Measurements from ENCODE around the gene ALKAL2.

ALKAL2 gene

DNA sequence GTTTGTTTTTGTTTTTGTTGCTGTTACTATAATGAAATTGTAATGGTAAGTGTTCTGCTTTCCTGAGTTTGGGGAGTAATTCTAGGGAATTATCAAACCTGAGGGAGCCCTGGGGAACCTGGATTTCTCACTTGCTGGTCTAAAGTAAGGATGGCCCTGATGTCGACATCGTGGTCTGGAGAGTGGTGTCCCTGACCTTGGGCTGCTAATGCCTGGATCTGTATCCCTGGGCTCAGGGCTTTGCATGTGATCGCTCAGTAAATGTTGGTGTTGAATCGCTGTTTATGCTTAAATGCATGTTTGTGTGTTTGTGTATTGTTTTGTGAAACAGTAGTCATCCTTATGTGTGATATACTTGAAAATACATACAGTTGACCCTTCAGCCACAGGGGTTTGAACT, 17.0 kb downstream of the ALKAL2 start:
- DNase-seq (ENCODE audit: low read depth) = no peak

DNA sequence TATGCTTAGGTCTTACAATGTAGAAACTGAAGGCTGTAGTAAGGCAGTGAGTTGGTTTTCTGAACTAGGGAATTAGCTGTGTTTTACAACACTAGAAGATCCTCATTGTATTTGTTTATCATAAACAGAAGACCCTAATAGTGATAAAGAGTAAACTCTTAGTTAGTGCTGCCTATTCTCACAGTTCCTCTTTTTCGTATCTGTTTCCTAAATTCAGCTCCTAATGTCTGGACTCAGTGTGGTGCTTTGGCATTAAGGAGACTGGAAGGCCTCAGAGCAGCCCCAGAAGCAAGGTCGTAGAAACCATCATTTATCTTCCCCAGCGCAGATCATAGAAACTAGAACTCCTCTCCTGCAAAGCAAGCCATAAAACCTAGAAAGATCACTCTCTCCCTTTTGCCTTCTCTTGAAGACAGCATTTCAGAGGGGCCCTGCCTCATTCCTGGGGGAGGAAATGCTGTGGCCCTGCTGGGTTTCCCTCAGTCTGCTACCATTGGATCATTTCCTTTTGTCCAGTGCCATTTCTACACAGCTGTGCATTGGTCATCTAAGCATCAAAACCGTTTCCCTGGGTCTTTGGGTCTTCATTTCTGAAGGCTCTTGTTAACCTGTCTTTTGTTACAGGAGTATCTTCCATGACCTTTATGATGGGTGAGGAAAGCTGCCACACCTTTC, 18.4 kb downstream of the ALKAL2 start:
- DNase-seq (ENCODE audit: low read depth) = no peak

DNA sequence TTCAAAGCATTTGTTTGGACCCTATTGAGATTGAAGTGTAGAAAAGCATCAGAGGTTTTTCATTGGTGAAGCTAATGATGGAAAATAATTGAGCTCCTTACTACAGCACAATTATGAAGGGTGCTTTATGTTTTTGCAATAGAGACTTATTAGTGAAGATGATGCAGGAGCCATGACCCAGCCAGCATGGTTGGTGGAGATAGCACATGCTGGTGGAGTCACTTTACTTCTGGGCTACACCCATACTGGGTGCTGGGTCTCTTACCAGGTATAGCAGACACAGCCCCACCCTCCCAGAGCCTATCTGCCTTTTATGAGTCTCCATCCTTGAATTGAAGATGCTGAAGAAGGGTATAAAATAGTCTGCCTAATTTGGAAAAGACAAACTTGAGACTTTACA, 19.6 kb downstream of the ALKAL2 start:
- no peak for DNase-seq (ENCODE audit: low read depth)

DNA sequence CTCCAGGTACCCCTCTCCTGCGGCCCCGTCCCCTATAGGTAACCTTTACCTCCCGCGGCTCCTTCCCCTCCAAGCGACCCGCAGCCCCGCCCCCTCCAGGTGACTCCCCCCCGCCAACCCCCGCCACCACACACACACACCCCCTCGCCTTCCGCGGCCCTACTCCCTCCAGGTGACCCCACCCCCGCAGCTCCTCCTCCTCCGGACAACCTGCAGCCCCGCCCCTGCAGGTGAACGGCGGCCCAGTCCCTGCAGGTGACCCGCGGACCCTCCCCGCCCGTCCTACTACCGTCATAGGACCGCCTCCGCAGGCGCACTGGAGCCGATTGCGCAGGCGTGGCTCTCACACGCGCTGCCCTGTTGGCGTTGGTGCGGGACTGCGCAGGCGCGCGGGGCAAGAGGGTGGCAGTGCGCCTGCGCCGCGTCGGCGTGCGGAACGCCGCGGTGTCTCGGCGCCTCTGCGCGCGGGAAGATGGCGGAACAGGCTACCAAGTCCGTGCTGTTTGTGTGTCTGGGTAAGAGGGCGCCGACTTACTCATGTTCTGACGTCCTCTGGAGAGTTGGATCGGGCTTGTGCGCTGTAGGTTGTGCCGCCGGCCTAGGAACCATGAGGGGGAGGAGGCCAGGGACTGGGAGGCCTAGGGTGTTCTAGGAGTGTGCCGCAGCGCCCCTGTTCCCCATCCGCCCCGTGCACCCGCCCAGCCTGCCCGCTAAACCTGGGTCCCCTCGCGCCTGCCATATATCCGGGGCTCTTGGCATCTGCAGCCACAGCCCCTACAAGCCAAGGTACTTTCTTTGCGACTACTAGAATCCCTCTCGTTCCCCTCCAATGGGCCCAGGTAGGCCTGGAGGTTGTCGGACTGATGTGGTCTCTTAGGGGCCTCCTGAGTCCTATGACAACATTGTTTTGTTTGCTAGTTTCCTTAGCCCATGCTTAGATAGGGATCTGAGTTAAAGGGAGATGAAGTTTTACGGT, 23.1 kb downstream of the ALKAL2 start, which contains the start of gene ACP1:
TSS of gene ACP1 (plus strand) at position 455 of the 976 bp plus-strand sequence. CDS start at position 473, 18 bp downstream.
- DNase-seq (ENCODE audit: low read depth) = peak; percentile 65

DNA sequence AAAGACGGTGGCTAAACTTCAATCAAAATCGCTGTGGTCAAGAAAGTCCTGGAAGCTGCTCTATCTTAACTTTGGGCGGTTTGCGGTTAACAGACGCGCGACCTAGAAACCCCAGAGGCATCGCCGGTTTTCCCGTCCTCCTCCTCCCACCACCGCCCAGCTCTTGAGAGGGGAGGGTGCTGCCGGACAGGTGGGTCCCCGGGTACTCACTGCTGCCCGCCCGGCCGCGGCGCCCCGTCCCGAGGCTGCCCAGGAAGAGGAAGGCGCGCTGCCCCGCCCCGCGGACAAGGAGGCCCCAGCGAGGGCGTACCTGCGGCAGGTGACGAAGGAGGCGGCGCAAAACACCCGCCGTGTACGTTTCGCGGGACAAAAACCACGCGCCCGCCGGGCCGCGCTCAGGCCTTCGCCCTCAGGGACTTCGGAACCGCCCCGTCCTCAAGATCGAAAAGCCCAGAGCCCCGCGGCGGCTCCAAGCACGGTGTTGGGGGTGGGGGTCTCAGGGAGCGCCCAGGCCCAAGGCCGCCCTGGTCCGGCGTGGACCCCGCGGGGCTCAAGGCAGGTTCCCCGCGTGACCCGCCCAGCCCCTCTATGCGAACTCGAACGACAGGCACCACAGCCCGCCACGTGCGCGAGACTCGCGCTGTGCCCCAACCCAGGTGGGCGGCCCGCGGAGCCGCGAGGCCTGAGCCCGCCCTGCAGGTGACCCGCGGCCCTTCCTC, 24.0 kb downstream of the ALKAL2 start, which contains the start of gene SH3YL1:
TSS of gene SH3YL1 (minus strand) at position 259 of the 719 bp plus-strand sequence. CDS start at position 211, 48 bp downstream.
- DNase-seq (ENCODE audit: low read depth) = no peak

DNA sequence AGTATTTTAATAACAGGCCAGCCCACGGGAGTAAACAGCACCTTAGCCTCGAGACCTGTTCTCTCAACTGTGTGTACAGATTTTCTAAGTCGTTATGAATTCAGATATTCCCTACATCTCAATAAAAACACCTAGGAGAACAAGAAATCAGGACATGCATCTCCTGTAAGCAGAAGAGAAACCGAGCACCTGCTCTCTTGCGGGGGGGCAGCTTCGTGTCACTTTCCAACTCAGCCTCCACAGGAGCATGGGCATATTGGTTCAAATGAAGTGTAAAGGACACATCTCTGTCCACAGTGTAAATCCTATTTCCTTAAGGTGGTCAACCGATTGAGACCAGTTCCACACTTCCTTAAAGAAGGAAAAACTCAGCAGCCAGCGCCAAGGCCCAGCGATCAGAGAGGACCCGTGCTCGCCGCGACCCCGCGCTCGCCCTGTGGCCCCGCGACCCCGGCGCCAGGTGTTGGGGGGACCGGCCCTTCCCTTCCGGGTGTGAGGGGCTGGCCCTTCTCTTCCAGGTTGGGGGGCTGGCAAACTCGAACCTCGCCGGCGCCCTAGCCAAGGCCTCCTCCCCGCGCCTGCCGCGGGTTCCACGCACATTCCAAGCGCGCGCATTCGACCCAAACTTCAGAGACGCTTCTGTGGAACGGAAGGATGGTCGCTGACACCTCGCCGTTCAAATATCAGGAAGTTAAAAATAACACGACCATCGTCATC, 24.7 kb downstream of the ALKAL2 start:
- DNase-seq (ENCODE audit: low read depth) = no peak

DNA sequence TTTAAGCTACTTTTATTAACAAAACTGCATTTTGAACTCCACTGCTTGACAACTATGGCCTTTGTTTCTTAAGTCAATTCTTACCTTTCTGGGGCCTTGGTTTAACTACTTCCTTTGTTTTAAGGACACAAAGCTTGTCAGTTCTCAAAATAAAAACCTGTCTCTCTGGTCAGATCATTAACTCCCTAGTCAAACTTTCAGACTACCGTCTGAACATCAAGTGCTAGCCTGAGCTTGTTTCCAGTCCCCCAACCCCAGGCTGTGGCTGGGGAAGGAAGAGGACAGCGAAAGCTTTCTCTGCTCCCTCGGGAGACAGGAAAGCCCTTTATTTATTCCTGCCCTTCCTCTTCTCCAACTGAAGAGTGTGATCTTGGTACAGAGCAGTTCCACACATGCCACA, 25.8 kb downstream of the ALKAL2 start:
- no peak for DNase-seq (ENCODE audit: low read depth)

DNA sequence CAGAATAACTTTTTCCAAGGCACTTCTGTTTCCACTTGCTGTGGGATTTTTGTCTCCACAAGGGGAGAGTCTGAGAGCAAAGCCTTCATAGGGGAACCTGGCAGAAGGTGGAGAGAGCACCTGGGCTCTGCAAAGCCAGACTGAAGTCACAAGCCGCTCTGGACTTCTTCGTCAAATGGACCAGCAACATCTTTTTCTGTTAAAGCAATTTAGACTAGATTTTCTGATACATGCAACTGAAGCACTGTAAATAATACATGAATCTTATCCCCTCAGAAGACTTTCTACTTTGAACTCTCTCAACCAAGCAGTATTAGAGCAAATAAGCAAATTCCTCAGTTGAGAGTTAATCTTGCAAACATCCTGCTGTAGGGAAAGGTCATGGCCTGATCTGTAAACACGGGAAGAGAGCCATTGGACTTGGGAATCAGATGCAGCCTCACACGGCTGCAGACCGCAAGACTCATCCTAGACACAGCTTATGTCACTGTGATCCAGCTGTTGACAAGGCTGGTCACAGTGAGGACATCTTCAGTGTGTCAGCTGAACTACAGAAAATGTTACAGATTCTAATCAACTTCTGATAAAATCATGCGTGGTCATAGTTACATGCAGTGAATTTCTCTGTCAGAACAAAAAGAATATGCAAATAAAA, 27.3 kb downstream of the ALKAL2 start:
- DNase-seq (ENCODE audit: low read depth) = no peak

DNA sequence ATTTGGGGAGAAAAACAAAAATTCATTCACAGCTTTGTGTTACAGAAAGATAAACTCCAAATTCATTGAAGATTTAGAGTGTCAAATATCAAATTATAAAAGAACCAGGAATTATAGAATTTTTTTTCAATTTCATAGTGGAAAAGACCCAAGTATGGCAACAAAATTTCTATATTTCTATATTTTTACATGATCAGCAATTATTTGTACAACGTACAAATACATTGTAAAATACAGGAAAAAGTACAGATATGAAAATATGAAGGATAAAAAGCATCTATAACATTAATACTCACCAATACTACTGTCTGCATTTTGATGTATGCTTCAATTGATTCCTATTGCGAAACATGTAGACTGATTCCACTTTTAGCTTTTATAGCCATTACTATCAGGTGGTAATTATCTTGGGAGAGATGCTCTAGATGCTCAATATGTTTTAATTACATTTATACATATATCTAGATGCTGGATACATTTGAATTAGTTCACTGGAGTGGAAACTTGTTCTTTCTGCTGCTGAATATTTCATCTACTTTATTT, 28.0 kb downstream of the ALKAL2 start:
- DNase-seq (ENCODE audit: low read depth) = no peak

DNA sequence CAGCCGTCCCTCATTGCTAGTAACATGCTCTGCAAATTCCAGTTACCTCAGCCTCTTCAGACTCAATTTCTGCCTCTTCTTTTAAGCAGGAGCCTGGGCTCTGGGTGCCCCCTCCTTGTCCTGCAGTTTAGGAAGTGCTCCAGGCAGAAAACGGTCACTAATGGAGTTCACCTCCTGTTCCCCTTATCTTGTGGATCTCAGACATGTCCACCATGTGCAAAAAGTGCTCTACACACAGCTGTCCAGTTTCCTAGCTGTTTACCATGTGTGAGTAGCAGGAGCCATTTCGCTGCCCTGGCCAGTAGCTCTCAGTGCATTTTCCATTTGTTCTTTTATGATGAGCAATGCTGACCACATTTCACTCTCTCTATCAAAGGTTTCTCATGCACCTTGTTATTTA, 29.0 kb downstream of the ALKAL2 start:
- DNase-seq (ENCODE audit: low read depth) = no peak

DNA sequence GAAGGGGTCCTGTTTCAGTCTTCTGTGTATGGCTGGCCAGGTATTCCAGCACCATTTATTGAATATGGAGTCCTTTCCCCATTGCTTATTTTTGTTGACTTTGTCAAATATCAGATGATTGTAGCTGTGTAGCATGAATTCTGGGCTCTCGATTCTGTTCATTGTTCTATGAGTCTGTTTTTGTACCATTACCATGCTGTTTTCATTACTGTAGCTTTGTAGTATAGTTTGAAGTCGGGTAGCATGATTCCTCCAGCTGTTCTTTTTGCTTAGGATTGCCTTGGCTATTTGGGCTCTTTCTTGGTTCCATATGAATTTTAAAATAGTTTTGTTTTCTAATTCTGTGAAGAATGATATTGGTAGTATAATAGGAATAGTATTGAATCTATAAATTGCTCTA, 30.0 kb downstream of the ALKAL2 start:
- DNase-seq (ENCODE audit: low read depth) = no peak

DNA sequence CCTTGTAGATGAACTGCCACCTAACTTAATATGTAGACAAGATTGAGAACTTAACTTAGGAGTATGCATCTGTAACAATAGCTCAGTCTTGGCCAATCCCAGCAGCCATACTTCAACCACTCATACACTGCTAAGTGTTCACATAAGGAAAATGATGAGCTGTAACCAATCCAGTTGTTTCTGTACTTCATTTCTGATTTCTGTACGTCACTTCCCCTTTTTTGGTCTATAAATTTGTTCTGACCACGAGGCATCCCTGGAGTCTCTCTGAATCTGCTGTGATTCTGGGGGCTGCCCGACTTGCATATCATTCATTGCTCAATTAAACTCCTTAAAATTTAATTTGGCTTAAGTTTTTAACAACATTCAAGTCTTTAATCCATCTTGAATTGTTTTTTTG, 30.5 kb downstream of the ALKAL2 start:
- DNase-seq (ENCODE audit: low read depth) = no peak

DNA sequence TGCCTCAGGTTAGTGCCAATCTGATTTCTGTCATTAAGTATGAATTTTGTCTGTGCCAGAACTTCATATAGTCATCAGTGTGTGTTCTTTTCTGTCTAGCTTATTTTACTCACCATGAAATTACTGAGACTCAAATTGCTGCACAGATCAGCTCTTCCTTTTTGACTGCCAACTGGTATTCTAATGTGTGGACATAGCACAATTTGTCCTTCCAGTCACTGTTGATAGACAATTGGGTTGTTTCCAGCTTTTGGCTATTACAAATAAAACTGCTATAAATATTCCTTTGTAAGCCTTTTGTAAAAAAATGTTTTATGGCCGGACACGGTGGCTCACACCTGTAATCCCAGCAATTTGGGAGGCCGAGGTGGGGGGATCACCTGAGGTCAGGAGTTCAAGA, 31.8 kb downstream of the ALKAL2 start:
- DNase-seq (ENCODE audit: low read depth) = no peak

DNA sequence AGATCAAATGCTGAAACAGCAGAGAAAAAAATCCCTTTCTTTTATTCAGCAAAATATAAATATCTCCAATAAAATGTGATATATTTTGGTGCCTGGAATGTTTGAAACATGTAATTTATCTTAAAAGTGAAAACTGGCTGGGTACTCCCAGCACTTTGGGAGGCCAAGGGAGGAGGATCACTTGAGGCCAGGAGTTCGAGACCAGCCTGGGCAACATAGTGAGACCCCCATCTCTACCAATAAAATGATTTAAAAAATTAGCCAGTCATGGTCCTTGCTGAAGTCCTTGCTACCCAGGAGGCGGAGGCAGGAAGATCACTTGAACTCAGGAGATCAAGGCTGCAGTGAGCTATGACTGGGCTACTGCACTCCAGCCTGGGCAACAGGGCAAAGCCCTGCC, 32.7 kb downstream of the ALKAL2 start:
- DNase-seq (ENCODE audit: low read depth) = no peak

DNA sequence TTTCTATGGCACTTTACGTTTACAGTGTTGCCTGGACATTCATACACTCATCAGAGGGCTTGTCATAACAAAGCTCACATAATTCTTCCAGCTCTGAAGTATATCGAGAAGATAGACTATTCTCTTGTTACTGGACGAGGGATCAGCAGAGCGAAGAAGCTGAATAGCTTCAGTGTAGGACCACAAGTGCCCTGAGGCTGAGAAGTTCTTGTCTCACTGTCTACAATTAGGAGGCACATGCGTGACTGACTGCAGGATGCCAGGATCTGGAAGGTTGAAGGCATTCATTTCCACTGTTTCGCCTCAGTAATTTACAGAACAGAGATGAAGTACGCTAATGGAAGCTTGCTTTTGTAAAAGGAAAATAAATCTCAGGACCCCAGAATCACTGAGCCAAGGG, 33.6 kb downstream of the ALKAL2 start:
- DNase-seq (ENCODE audit: low read depth) = no peak

DNA sequence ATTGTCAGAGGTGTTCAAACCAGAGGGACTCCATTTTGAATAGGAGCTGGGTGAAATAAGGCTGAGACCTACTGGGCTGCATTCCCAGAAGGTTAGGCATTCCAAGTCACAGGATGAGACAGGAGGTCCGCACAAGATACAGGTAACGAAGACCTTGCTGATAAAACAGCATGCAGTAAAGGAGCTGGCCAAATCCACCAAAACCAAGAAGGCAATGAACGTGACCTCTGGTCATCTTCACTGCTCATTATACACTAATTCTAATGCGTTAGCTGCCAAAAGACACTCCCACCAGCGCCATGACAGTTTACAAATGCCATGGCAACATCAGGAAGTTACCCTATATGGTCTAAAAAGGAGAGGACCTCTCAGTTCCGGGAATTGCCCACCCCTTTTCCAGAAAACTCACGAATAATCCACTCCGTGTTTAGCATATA, 34.7 kb downstream of the ALKAL2 start:
- no peak for DNase-seq (ENCODE audit: low read depth)

DNA sequence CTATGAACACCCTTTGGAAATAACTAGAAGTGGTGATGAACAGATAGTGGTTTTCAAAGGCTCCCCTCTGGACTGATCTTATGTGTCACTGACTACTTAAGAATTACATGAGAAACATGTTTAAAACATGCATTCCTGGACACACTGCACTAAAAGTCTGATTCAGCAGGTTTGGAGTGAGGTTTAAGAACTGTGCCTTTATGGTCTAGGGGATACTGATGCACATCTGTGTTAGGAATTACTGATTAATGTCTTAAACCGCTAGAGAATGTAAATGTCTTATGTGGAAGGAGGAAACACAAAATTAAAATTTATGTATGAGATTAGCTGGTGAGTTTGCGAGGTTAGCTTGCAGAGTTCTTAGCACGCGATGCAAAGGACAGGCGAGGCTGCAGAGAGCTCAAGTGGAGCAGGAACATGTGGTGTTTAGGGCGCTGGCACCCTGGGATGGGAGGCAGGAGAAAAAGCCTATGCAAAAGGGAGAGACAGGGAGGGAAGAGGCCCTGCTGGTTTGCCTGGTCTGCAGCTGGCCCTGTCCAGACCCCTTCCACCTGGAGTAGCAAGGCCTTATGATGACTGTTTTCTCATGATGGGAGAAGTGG, 35.8 kb downstream of the ALKAL2 start:
- no peak for DNase-seq (ENCODE audit: low read depth)

DNA sequence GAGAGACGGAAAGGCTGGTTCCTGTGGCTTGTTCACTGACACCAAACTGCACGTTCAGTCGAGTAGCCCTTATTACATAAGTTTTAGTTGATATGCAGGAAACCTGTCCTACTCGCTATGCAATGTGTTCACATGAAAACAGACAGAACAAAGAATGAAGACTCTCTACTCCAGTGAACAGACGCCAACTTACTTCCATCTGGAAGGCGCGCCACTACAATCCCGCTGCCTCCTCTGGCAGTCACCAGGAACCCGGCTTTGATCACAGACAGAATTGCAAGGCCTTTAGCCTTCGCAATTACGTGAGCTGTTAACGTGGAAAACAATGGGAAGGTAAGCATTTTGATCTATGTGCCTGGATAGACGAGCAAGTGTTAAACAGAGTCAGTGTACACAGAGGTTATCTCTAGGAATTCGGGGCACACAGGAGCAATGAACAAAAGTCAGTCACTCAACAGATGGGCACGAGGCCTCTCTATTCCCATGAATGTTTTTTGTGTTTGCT, 38.3 kb downstream of the ALKAL2 start:
- DNase-seq (ENCODE audit: low read depth) = no peak

DNA sequence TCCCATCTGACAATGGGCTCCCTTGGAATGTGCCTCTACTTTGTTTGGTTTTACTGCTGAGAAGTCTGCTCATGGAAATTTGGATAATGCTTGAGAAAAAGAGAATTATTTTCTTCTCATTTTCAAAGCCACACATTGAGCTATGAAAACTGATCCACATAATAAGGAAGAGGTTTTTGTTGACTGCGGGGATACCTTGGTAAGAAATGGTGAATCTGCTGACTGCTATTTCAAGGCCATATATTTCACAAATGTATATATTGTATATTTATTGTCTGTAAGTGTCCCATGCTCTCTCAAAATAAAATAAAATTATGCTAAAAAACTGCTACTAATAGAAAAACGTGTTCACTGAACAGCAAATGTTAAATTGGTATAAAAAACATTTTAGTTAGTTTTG, 39.2 kb downstream of the ALKAL2 start:
- no peak for DNase-seq (ENCODE audit: low read depth)

DNA sequence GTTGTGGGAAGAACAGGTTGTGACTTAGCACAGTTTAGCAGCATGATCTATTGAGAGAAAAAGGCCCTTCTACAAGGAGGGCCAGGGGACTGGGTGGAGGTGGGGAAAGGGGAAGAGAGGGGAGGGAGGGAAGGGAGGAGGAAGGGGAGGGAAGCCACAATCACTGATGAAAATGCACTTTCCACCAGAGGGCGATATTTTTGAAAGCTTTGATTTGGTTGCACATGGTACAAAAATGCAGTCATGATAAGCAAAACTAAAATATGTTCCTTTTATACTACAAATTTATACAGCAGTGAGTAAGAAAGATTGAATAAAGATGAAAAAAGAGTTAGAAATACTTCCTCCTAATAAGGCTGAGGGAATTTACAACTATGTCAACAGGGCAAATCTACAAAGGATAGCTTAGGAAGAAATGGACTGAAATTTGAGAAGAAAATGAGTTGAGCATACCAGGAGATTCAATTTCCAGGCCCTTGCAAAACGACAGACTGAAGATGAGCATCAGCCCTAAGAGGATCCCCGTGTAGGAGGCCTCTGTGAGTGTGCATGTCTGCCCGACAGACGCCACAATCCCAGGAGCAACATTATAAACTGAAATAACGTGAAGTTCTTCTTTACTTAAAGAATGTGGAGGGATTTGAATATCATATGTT, 41.3 kb downstream of the ALKAL2 start:
- DNase-seq (ENCODE audit: low read depth) = peak; percentile 31
